Heart left ventricle (tissue), 13 donors: Measurements from ENCODE around the gene NKRF.

Experiments
- POLR2A ChIP-seq, 2 donors: fragments of 450-650 bp; IDR thresholded peaks; one replicate each; pipeline ENCODE4 v1.6.1; 2017; ENCODE audit warnings: antibody characterized with exemption in 2 of 2, mild to moderate bottlenecking in 2 of 2, moderate library complexity in 2 of 2
- TF ChIP-seq, protein P1 (sequence below), 12 donors: fragments of 200-600 bp; sonication (generic) in 4 of 12; IDR thresholded peaks; one replicate each; pipeline versions ENCODE4 v1.5.0 to v1.8.0; 2018 to 2022; ENCODE audit warnings: antibody characterized with exemption in 12 of 12, mild to moderate bottlenecking in 5 of 12
- donor health status: ischemic (EF 13 %, LVEDD 7.1; RV severe dilation, severe dysfunction).
- donor health status: DM: no; HTN: yes; CAD: no.
- donor health status: DM: no; HTN: no; CAD: no.
- donor health status: ischemic (EF 25% LVEDD 6.9; RV normal size, moderate dysfunction).
- donor health status: ischemic (EF 25% LVEDD 5.7; RV mildly dilated, moderate dysfunction).
- donor health status: ischemic (EF 35%, LVEDD 5.7; RV mildly dilated, moderate dysfunction).
- donor health status: nonischemic (EF 11% LVEDD 7.7; RV severe dilation, severe dysfunction).
- donor health status: DM: yes; HTN: yes; CAD: no.
- donor health status: PGD.
- donor health status: ischemic (EF 29% LVEDD 5.4; RV normal size, mild dysfunction).
- donor health status: nonischemic (EF 23%, LVEDD 6.1; RV moderate dilation, normal function).

DNA sequence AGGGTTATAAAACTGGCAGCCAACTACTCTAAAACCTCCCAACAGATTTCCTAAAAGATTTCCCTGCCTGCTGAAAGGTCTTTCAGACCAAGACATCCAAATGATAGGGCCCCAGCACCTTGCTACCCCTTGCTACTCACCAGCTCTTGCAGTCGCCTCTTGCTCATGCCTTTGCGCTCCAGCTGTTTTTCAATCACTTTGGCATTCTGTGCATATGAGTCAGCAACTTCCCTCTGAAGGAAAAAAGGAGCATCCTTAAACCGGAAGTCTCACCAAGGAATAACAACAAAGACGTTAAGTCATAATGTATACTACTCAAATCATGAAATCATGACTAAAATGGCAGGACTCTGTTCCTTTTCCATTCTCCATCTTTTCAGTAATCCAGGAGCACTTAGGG, 65.0 kb downstream of the NKRF start:
- TF ChIP-seq, protein P1, sequence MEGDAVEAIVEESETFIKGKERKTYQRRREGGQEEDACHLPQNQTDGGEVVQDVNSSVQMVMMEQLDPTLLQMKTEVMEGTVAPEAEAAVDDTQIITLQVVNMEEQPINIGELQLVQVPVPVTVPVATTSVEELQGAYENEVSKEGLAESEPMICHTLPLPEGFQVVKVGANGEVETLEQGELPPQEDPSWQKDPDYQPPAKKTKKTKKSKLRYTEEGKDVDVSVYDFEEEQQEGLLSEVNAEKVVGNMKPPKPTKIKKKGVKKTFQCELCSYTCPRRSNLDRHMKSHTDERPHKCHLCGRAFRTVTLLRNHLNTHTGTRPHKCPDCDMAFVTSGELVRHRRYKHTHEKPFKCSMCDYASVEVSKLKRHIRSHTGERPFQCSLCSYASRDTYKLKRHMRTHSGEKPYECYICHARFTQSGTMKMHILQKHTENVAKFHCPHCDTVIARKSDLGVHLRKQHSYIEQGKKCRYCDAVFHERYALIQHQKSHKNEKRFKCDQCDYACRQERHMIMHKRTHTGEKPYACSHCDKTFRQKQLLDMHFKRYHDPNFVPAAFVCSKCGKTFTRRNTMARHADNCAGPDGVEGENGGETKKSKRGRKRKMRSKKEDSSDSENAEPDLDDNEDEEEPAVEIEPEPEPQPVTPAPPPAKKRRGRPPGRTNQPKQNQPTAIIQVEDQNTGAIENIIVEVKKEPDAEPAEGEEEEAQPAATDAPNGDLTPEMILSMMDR (IDR thresholded peaks at IDR 0.05): no peak
- no peak for TF ChIP-seq POLR2A (IDR thresholded peaks at IDR 0.05)
